ENCODE measurements around the gene CXXC5.
"Not testable (repeated sequence)": the region's sequence is repeated elsewhere in the genome, so short reads cannot be mapped to it uniquely, and the experiment has no call there.

The CXXC5 gene

GRCh38 chr5:139648205-139649081, at the start of gene CXXC5:
TSS of gene CXXC5 (plus strand) at chr5:139648349. CDS start at chr5:139680524, 32,175 bp downstream.
- peak; percentile 90 for DNase-seq (ENCODE audit: low read depth)

DNA sequence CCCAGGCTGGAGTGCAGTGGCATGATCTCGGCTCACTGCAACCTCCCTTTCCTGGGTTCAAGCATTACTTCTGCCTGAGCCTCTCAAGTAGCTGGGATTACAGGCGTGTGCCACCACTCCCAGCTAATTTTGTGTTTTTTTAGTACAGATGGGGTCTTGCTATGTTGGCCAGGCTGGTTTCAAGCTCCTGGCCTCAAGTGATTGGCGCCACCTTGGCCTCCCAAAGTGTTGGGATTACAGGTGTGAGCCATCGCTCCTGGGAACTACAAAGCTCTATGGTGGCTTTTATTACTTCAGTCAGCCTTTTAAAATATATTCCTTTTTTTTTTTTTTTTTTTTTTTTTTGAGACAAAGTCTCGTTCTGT, 49.6 kb upstream of the CXXC5 start:
- not testable (repeated sequence) for DNase-seq (ENCODE audit: low read depth)

DNA sequence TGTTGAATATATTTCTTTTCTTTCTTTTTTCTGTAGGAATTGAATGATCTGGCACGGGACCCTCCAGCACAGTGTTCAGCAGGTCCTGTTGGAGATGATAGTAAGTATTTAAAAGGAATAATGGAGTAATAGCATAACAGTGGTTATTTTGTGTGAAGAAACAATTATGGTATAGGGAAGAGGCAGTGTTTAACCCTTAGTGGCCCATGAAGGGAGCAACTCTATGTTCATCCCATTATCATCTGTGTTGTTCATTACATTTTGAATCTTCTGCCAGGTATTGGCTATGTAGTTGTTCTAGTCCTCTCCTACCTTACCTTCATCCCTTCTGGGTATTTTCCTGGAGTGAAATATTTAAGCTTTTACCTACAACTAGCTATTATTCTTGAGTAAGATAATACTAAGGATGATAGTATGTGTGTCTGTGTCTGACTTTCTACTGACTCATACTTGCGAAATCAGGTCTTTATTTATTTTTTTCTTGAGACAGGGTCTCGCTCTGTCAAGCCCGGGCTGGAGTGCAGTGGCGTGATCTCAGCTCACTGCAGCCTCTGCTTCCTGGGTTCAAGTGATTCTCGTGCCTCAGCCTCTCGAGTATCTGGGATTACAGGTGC, 47.7 kb upstream of the CXXC5 start:
- peak; percentile 75 for DNase-seq (ENCODE audit: low read depth)

DNA sequence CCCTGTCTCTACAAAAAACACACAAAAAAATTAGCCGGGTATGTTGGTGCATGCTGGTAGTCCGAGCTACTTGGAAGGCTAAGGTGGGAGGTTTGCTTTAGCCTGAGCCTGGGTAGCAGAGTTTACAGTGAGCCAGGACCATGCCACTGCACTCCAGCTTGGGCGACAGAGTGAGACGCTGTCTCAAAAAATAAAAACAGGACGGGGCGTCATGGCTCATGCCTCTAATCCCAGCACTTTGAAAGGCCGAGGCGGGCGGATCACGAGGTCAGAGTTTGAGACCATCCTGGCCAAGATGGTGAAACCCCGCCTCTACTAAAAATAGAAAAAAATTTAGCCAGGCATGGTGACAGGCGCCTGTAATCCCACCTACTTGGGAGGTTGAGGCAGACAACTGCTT, 46.7 kb upstream of the CXXC5 start:
- no peak for DNase-seq (ENCODE audit: low read depth)

DNA sequence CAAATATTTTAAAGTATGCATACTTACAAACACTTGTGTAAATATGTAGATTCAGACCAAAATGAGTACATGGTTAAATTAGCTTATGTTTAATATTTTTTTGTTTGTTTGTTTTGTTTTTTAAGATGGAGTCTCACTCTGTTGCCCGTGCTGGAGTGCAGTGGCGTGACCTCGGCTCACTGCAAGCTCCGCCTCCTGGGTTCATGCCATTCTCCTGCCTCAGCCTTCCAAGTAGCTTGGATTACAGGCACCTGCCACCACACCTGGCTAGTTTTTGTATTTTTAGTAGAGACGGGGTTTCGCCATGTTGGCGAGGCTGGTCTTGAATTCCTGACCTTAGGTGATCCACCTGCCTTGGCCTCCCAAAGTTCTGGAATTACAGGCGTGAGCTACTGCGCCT, 46.2 kb upstream of the CXXC5 start:
- DNase-seq (ENCODE audit: low read depth), result not testable (repeated sequence)

DNA sequence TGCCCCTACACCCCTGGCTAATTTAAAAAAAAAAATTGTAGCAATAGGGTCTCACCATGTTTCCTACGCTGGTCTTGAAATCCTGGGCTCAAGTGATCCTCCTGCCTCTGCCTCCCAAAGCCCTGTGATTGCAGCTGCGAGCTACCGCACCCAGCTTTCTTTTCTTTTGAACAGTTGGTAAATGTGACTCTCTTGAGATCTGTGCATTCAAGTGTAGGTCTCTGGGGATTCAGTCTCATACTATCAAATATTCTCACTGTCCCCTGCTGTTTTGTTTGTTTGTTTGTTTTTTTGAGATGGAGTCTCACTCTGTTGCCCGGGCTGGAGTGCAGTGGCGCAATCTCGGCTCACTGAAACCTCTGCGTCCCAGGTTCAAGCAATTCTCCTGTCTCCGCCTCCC, 42.3 kb upstream of the CXXC5 start:
- DNase-seq (ENCODE audit: low read depth), result no peak

DNA sequence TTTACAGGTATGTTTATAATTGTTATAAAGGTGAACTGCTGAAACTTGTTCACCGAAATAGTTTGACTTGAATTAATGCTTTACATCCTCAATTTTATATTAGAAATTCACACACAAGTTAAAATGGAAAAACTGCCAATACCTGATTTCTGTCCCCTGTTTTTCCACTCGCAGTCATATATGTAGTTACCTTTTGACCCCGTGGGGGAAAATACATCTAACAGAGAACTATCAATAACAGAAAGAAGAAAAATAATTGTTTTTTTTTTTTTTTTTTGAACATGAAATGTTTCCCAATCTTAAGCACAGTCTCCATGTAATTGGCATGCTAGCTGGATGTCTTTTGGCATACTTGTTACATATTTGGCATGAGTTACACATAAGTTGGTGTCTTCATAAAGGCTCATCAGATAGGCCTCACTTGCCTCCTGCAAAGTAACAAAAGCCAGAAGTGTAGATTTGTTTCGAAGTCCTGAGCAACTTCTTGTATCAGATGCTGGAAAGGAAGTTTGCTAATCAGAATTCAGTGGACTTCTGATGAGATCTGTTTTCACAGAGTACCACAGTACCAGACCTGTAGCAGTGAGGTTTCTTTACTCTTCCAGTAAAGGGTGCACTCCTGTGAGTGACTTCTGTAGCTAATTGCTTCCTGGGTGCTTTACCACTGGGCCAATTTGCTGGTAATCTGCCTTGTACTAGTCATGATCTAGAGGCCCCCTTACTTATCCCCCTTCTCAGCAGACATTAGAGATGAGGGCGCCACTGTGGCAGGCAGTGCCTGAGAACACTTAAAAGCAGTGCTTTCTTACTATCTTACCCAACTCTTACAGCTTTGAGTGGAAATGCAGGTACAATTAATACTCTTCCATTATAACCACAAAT, 36.2 kb upstream of the CXXC5 start:
- peak; percentile 14 for DNase-seq (ENCODE audit: low read depth)

DNA sequence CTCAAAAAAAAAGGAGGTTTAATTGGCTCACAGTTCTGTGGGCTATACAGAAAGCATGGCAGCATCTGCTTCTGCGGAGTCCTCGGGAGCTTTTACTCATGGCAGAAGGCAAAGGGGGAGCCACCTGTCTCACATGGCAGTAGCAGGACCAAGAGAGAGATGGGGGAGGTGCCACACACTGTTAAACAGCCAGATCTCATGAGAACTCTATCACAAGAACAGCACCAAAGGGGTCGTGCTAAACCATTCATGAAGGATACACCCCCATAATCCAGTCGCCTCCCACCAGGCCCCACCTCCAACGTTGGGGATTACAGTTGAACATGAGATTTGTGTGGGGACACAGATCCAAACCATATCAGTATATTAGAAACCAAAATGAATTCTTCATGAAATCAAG, 28.3 kb upstream of the CXXC5 start:
- no peak for DNase-seq (ENCODE audit: low read depth)

DNA sequence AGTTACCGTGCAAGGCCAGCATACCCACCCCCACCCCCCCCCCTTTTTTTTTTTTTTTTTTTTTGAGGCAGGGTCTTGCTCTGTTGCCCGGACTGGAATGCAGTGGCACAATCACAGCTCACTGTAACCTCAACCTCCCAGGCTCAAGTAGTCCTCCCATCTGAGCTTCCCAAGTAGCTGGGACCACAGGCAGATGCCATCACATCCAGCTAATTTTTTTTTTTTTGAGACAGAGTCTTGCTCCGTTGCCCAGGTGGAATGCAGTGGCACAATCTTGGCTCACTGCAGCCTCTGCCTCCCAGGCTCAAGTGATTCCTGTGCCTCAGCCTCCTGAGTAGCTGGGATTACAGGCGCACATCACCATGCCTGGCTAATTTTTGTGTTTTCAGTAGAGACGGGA, 22.8 kb upstream of the CXXC5 start:
- not testable (repeated sequence) for DNase-seq (ENCODE audit: low read depth)

DNA sequence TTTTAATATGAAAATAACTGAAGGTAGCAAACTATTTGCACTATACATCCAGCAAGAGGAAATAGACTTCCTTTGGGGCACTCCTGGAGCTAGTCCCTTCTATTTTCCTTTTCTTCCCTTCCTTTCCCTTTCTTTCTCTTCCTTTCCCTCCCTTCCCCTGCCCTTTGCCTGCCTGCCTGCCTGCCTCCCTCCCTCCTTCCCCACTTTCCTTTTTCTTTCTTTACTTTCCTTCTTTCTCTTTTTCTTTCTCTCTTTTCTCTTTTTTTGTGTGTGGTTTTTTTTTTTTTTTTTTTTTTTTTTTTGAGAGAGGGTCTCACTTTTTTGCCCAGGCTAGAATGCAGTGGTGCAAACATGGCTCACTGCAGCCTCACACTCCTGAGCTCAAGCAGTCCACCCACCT, 17.3 kb upstream of the CXXC5 start:
- no peak for DNase-seq (ENCODE audit: low read depth)

DNA sequence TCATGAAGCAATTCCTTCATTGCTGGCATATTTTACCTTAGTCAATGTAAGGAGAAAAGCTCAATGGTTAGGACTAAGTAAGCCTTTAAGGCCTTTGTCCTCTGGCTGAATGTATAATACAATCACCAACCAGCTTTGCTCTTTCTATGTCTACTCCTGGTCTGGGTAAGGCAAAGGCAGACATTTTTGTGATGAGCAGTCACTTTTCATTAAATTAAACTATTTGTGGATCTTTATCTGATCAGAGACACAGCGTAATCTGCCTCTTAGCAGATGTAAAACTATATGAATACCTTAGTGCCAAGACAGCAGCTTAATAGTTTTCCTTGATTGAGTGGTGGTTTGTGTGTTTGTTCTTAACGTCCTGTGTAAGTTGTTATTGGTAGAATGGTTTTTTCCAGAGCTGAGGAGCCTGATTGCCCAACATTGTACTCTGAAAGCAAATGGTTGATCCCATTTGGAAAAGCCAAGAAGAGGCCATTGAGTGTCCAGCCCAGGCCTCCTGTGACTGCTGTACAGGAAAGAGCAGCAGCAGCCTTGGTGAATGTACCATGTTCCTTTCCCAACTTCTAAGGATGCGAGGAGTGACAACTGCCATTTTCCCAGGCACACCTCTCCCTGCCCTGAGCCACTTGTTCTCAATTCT, 16.5 kb upstream of the CXXC5 start:
- DNase-seq (ENCODE audit: low read depth), result peak; percentile 27

DNA sequence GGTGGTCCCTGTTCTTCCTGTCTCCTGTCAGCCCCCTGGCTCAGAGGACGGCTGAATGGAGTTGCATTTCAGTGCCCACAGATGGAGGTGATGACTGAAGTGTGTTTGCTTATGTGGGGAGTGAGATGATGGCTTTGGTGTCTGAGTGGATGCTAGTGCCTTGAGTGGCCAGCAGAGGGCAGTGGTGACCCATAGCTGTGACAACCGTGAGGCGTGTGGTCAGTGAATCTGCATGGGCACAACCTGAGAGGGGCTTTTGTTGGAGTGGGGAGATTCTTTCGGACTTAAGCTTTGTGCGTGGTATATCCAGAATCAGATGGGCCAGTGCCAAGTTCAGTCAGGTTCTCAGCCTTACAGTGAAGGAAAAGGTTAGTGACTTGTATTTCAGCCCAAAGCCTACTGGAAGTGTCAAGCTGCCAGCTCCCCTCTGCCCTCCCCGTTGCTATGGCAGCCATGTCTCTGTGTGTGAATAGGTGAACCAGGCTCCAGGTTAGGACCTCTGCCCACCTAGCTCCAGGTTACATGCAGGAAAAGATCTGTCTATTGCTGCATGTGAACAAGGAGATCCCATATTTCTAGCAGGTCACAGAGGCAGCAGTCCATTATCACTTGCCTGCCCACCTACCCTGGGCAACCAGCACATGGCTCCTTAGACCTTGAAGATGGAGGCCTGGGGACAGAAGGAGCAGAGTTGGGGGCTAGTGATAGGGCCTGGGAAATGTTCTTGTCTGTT, 14.7 kb upstream of the CXXC5 start:
- peak; percentile 81 for DNase-seq (ENCODE audit: low read depth)

- DNase-seq (ENCODE audit: low read depth), result no peak
These were observed 14.2 kb upstream of the CXXC5 start for GRCh38 chr5:139634028-139634325.

DNA sequence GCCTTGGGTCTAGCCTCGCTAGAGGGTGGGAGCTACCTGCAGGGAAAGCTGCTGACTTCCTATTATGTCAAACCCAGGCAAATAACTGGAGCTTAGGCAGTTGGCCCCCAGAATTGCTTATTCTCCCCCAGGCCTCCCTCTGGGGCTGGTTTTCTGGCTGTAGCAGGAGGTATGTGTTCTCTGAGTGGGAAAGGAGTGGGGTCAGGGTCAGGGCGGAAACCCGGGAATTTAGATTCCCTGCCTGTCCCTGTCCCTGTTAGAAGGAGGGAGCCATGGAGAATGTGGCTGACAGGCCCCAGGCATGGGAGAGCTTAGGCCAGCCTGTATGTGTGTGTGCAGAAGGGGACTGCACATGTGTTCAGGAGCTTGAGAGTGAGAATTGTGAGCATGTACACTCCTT, 13.6 kb upstream of the CXXC5 start:
- DNase-seq (ENCODE audit: low read depth), result no peak

DNA sequence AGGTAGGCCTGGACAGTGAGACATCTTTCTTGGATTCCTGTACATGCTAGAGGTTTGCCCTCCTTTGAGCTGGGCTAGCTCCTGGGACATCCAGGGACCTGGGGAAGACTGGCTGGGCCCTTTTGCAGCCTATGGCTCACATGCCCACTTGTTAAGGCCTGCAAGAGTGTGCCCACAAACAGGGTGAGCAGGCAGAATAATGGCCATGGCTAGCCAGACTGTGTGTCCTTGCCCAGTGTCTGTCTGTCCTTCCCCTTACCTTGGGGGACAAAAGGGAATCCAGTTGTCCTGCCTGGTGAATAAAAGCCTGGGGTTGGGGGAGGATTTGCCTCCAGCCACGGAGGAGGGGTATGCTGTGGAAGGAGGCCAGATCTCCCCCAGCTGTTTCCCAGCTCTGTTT, 13.0 kb upstream of the CXXC5 start:
- DNase-seq (ENCODE audit: low read depth), result no peak

DNA sequence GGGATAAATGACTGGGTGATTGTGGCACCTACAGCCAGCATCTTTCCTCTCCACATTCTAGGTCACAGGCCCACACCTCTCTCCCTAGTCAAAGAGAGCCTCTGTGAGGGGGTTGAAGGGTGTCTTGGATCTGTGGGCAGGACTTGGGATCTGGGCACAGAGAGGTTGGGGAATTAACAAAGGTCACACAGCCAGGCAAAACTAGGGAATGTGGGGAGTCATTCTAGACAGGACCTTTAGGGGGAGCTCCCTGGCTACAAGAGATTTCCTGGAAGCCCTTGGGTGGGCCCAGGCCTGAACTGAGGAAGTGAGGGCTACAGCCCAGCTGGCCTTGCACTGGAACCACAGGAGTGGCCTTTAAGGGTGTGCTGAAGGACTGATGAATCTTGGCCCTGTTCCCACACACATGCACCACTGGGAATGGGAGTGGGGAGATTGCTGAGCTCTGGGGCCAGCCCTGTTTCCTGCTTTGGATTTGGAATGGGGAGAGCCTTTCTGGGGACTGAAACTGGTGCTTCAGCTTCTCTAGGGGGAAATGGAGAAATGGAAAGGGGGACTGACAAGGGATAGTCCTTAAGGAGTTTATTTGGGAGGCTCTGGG, 12.4 kb upstream of the CXXC5 start:
- peak; percentile 97 for DNase-seq (ENCODE audit: low read depth)

DNA sequence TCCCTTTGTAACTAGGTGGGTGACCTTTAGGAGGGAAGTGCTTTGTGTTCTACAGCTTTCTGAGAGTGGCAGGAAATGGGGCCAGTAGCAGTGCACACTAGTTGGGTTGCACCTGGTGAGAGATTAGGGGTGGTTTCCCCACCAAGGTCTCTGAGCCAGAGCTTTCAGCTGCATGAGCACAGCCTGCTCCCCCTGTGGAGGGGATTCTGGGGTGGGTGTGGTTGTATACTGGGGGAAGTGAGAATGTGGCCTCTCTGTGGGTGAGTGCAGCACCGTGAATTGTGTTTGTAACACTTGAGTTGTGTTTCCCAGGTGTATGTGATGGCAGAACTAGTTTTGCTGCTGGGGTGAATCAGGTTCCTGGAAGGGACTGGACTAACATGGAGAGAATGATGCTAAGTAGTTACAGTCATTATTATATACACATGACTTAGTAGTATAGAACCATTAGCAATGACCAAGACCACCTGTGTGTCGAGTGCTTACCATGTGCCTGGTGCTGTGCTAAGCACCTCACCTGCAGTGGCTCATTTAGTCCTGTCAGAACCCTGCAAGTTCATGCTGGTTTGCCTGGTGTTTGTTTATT, 11.8 kb upstream of the CXXC5 start:
- DNase-seq (ENCODE audit: low read depth), result no peak

DNA sequence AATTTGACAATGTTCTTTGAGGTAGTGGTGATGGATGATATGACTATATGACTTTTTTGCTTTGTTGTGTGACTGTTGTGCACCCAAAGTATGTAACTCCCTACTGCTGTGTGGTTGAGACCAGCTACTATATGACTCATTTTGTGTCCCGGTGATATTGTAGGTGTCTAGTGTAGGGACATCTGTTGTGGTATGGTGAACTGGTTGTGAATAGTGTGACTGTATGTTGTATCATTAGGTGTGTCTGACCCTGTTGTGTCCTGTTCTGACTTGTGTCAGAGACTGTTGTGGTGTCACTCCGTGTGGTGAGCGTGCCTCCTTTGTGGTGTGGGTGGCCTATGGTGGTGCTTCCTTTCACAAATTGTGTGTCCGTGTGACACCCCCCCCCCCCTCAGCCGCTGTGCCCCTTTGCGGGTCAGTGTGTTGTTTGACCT, 11.2 kb upstream of the CXXC5 start:
- DNase-seq (ENCODE audit: low read depth), result peak; percentile 51

- peak; percentile 82 for DNase-seq (ENCODE audit: low read depth)
These were observed 10.6 kb upstream of the CXXC5 start for GRCh38 chr5:139637438-139638089.

- DNase-seq (ENCODE audit: low read depth), result peak; percentile 87
These were observed 9.9 kb upstream of the CXXC5 start for GRCh38 chr5:139638090-139638735.
